Measurements from ENCODE around the gene TPM1. TPM values are rescaled to one million over a fixed set of nuclear protein-coding genes. Genes with fewer than 3 reads are reported as not detected.

The TPM1 gene
- total and polyA plus RNA-seq, 10 of the 15 experiments (the other 5 are each of a cell fraction or from before 2014, with no cell fraction given) = 0.43 to 10.0 (median 2.4) TPM

- H3K4me1 ChIP-seq (ENCODE audit: control insufficient read depth, insufficient read depth, low read length) = no peaks in the 10 kb centered on the region
- DNase-seq (ENCODE audit: low read depth, low spot score) (no peak), FAIRE-seq (no peak), ATAC-seq (no peak)
- H3K27ac ChIP-seq (ENCODE audit: control insufficient read depth, insufficient read depth) = no peak overlapping the region
- H4K20me1 ChIP-seq (ENCODE audit: control insufficient read depth, insufficient read depth) = no peaks in the 10 kb centered on the region
- no TSS peak for BruUV-seq (replicated peaks)
- H3K9me3 ChIP-seq (replicated peaks; ENCODE audit: control insufficient read depth, insufficient read depth, low read length) = no peaks in the 10 kb centered on the region
- H3K27me3 ChIP-seq (replicated peaks in 1 of 2; ENCODE audit: control insufficient read depth in 2 of 2, insufficient read depth in 2 of 2, low read length in 1 of 2) = peaks cover 0 to 2% of the 10 kb centered on the region in 2 experiments; a peak in 1 of 4 replicates
- H2AFZ ChIP-seq (ENCODE audit: control insufficient read depth, low read depth, low read length) = no peak overlapping the region
- RAD21 ChIA-PET (ENCODE audit: unreplicated experiment) = no interaction called here
- POLR2A ChIA-PET = no interaction called here
- SMC1A ChIA-PET (ENCODE audit: uncharacterized antibody, unreplicated experiment) = no interaction called here
- CTCF ChIA-PET = interaction anchor here (1.0 to 2.7 kb wide), 2 partner anchors 13 to 251 kb away, joined by 3 to 7 read pairs; no protein-coding TSS in a partner anchor
- no peak overlapping the region for H3K9ac ChIP-seq (ENCODE audit: control insufficient read depth, insufficient read depth, low read length)
- no peaks in the 10 kb centered on the region for H3K36me3 ChIP-seq (ENCODE audit: control insufficient read depth in 2 of 2, insufficient read depth in 2 of 2, low read length in 1 of 2)
- no peak overlapping the region for H3K4me3 ChIP-seq
- H3K4me2 ChIP-seq (ENCODE audit: control insufficient read depth, insufficient read depth) = no peak overlapping the region
- intact Hi-C loops (cut with micrococcal nuclease; ENCODE audit: unreplicated experiment) = no loop called here
- TF ChIP-seq NFXL1 (IDR thresholded peaks at IDR 0.05; ENCODE audit: borderline replicate concordance) (no peak), HCFC1 (IDR thresholded peaks at IDR 0.05; ENCODE audit: low read length) (no peak), CTCF (IDR thresholded peaks at IDR 0.05 in 2 of 3, conservative IDR thresholded peaks at IDR 0.05 in 1 of 3; ENCODE audit: control insufficient read depth in 2 of 3, extremely low read depth in 1 of 3, insufficient read depth in 1 of 3, low read depth in 3 of 3, low read length in 3 of 3) (no peak), NFYA (IDR thresholded peaks at IDR 0.05; ENCODE audit: borderline replicate concordance, low read depth, low read length) (no peak), BACH1 (IDR thresholded peaks at IDR 0.05; ENCODE audit: borderline replicate concordance) (no peak), EGR1 (IDR thresholded peaks at IDR 0.05; ENCODE audit: borderline replicate concordance in 1 of 2, low read depth in 2 of 2, low read length in 2 of 2) (no peak), IRF4 (IDR thresholded peaks at IDR 0.05; ENCODE audit: low read depth, low read length) (no peak), KLF5 (IDR thresholded peaks at IDR 0.05; ENCODE audit: partially characterized antibody) (no peak)
- H3K79me2 ChIP-seq (ENCODE audit: control insufficient read depth, insufficient read depth, low read length) = no peaks in the 10 kb centered on the region
- in situ Hi-C loops (cut with MboI) = no loop called here
- WGBS (ENCODE audit: insufficient coverage, insufficient replicate concordance, low lambda C conversion rate, missing lambda C conversion rate) = 54% methylated on average over 4 of the region's 4 CpGs
Observed at GRCh38 chr15:63035253-63035652, 7.3 kb upstream of the TPM1 start.

Measured in GM12878 (cell line).